Small intestine (tissue), 7 donors: Measurements from ENCODE around the gene POP5. TPM values are rescaled to one million over a fixed set of nuclear protein-coding genes. Genes with fewer than 3 reads are reported as not detected.
A peak's percentile ranks its signal among the peaks of the same experiment; 100 is the strongest.

ENCODE experiments used
- DNase-seq, 2 donors: peaks; one replicate each; pipeline versions ENCODE4 v3.0.0 to v3.0.0-alpha.2; 2013
- FAIRE-seq: peaks from 2 replicates; lab custom pipeline; 2012; peaks lifted over from hg19 to GRCh38; lab: Jason Lieb, UNC
- H3K27ac ChIP-seq, 3 donors: one replicate each; pipeline ENCODE4 v1.5.1; 2013; ENCODE audit warnings: low read length in 2 of 3, mild to moderate bottlenecking in 2 of 3, control low read depth in 1 of 3, inconsistent platforms in 1 of 3, low read depth in 1 of 3, moderate library complexity in 1 of 3
- H3K27me3 ChIP-seq, 3 donors: one replicate each; pipeline ENCODE4 v1.6.1; 2013; ENCODE audit warnings: low read length in 3 of 3, inconsistent platforms in 1 of 3; ENCODE audit not compliant: control insufficient read depth in 3 of 3, insufficient read depth in 3 of 3
- H3K36me3 ChIP-seq, 3 donors: one replicate each; pipeline ENCODE4 v1.6.1; 2013; ENCODE audit warnings: low read length in 3 of 3, inconsistent platforms in 1 of 3, low read depth in 1 of 3, mild to moderate bottlenecking in 1 of 3, moderate library complexity in 1 of 3; ENCODE audit not compliant: control insufficient read depth in 3 of 3, insufficient read depth in 2 of 3
- H3K4me1 ChIP-seq, 3 donors: one replicate each; pipeline ENCODE4 v1.6.1; 2013; ENCODE audit warnings: low read length in 2 of 3, inconsistent platforms in 1 of 3, low read depth in 1 of 3, mild to moderate bottlenecking in 1 of 3, moderate library complexity in 1 of 3; ENCODE audit not compliant: control insufficient read depth in 3 of 3, insufficient read depth in 2 of 3
- H3K4me3 ChIP-seq, 3 donors: one replicate each; pipeline ENCODE4 v1.5.1; 2013; ENCODE audit warnings: low read length in 3 of 3, control low read depth in 1 of 3, inconsistent platforms in 1 of 3, low read depth in 1 of 3, mild to moderate bottlenecking in 1 of 3, moderate library complexity in 1 of 3
- H3K9me3 ChIP-seq, 2 donors: one replicate each; pipeline ENCODE4 v1.6.1; 2013; ENCODE audit warnings: low read depth in 1 of 2, low read length in 1 of 2; ENCODE audit not compliant: control insufficient read depth in 2 of 2, insufficient read depth in 1 of 2
- WGBS, 3 donors: extraction: QIAGEN DNeasy Blood & Tissue Kit; methylation state at CpG; one replicate each; pipeline ENCODE4 v1.1.7; 2013; 5-methylcytosine and 5-hydroxymethylcytosine counted together
- polyA plus RNA-seq, 4 donors: library from polyadenylated mRNA; stranded (reverse) in 3 of 4; unstranded in 1 of 4; fragments of 200-250 nt in 3 of 4; fragments of 120-200 nt in 1 of 4; gene quantifications; one replicate each; pipeline versions ENCODE4 v1.2.1 to v1.2.3, GENCODE V29; 2013
- donor health status: healthy with polysubstance abuse.
- donor health status: control.
- donor health status: control.
- donor health status: Bipolar disorder and iron deficiency.
- donor health status: healthy.

The POP5 gene
- polyA plus RNA-seq, 4 donors: 20.0 to 59.9 (median 43.8) TPM

- no peaks in the 10 kb centered on the region for H3K36me3 ChIP-seq
- H3K9me3 ChIP-seq: no peaks in the 10 kb centered on the region
- no peak overlapping the region for H3K27ac ChIP-seq
- peaks cover 0 to 2% (median 0%) of the 10 kb centered on the region in 3 donors for H3K27me3 ChIP-seq
- no peak for FAIRE-seq
- no peak for DNase-seq
- H3K4me3 ChIP-seq: no peak overlapping the region
- H3K4me1 ChIP-seq: no peaks in the 10 kb centered on the region
- 64 to 69% (median 67%) methylated on average over 3 of the region's 3 CpGs for WGBS, 3 donors
Measured at GRCh38 chr12:120597861-120598260, 16.7 kb upstream of the POP5 start.

- Histone ChIP-seq H3K4me3 (no peak overlapping the region), H3K9me3 (no peaks in the 10 kb centered on the region)
- WGBS, 3 donors: 90 to 96% (median 94%) methylated on average over 3 of the region's 3 CpGs
Measured at GRCh38 chr12:120596901-120597300, 15.7 kb upstream of the POP5 start.

GRCh38 chr12:120592121-120593049 lies 11.2 kb upstream of the POP5 start:
- no peak overlapping the region for H3K27ac ChIP-seq
- peaks cover 0 to 7% of the 10 kb centered on the region in 2 donors for H3K9me3 ChIP-seq
- no peaks in the 10 kb centered on the region for H3K36me3 ChIP-seq
- no peaks in the 10 kb centered on the region for H3K4me1 ChIP-seq
- no peak for DNase-seq
- WGBS, 3 donors: 75 to 83% (median 81%) methylated on average over 8 of the region's 8 CpGs
- no peaks in the 10 kb centered on the region for H3K27me3 ChIP-seq
- no peak for FAIRE-seq
- no peak overlapping the region for H3K4me3 ChIP-seq

More at GRCh38 chr12:120596901-120597300, 15.7 kb upstream of the POP5 start:
- no peak for DNase-seq
- no peak for FAIRE-seq
- no peaks in the 10 kb centered on the region for H3K36me3 ChIP-seq
- H3K4me1 ChIP-seq: no peaks in the 10 kb centered on the region
- peaks cover 0 to 2% (median 0%) of the 10 kb centered on the region in 3 donors for H3K27me3 ChIP-seq
- no peak overlapping the region for H3K27ac ChIP-seq

- Histone ChIP-seq H3K9me3 (peaks cover 0 to 7% of the 10 kb centered on the region in 2 donors), H3K27ac (peak overlapping the region in 2 of 3 donors; percentile 58 to 87), H3K27me3 (peaks cover 0 to 3% (median 0%) of the 10 kb centered on the region in 3 donors), H3K4me1 (no peaks in the 10 kb centered on the region), H3K4me3 (no peak overlapping the region), H3K36me3 (no peaks in the 10 kb centered on the region)
- DNase-seq: peak; percentile 50 to 96
- FAIRE-seq: no peak
- WGBS, 3 donors: 6 to 55% (median 29%) methylated on average over 6 of the region's 6 CpGs
Measured at GRCh38 chr12:120590741-120591407, 9.7 kb upstream of the POP5 start.

- Histone ChIP-seq H3K4me1 (no peaks in the 10 kb centered on the region), H3K9me3 (peaks cover 0 to 7% of the 10 kb centered on the region in 2 donors), H3K4me3 (no peak overlapping the region), H3K27me3 (peaks cover 0 to 11% (median 0%) of the 10 kb centered on the region in 3 donors), H3K27ac (no peak overlapping the region), H3K36me3 (no peaks in the 10 kb centered on the region)
- FAIRE-seq (no peak), DNase-seq (no peak)
- WGBS, 3 donors: 69 to 87% (median 82%) methylated on average over 12 to 17 of the region's 17 CpGs
Measured at GRCh38 chr12:120588948-120589930, 8.0 kb upstream of the POP5 start.

- 87 to 96% (median 94%) methylated on average over 1 of the region's 1 CpG for WGBS, 3 donors
- Histone ChIP-seq H3K36me3 (no peaks in the 10 kb centered on the region), H3K27me3 (peaks cover 0 to 19% (median 0%) of the 10 kb centered on the region in 3 donors), H3K4me1 (no peaks in the 10 kb centered on the region), H3K9me3 (peaks cover 0 to 7% of the 10 kb centered on the region in 2 donors), H3K4me3 (no peak overlapping the region), H3K27ac (no peak overlapping the region)
- no peak for DNase-seq
- FAIRE-seq: no peak
Measured at GRCh38 chr12:120588371-120588770, 7.2 kb upstream of the POP5 start.

GRCh38 chr12:120586860-120587259 lies 5.7 kb upstream of the POP5 start:
- H3K27ac ChIP-seq: no peak overlapping the region
- FAIRE-seq: no peak
- H3K4me3 ChIP-seq: no peak overlapping the region
- H3K4me1 ChIP-seq: peaks cover 0 to 3% (median 0%) of the 10 kb centered on the region in 3 donors
- no peaks in the 10 kb centered on the region for H3K36me3 ChIP-seq
- H3K27me3 ChIP-seq: peaks cover 0 to 19% (median 0%) of the 10 kb centered on the region in 3 donors
- 82 to 96% (median 84%) methylated on average over 2 of the region's 2 CpGs for WGBS, 3 donors
- H3K9me3 ChIP-seq: peaks cover 0 to 7% of the 10 kb centered on the region in 2 donors
- no peak for DNase-seq
